ENCODE results near the gene ZIK1. TPM values are rescaled to one million over a fixed set of nuclear protein-coding genes. Genes with fewer than 3 reads are reported as not detected.

Gene ZIK1
- total and polyA plus RNA-seq, 7 donors, result 0.23 to 10.5 (median 4.8) TPM

DNA sequence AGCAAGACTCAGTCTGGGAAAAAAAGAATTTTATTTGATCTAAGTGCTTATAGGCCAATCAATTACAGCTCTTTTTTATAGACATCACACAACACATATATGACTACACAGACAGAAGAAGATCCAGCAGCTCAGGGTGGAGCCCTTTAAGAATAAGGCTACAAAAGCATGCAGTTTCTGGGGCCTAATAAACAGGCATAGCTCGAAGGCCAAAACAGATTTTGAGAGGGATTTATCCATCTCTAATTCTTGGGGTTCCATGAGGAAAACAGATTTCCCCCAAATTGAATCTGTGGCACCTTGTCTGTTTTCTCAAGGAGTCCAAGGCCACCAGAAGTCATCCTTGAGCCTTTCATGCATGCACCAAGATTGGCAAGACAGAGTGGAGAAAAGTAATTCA lies 20.4 kb upstream of the ZIK1 start:
- no peak for DNase-seq
- H3K36me3 ChIP-seq, result no peaks in the 10 kb centered on the region
- no peak overlapping the region for H3K27ac ChIP-seq
- H3K9me3 ChIP-seq, result peaks cover 15 to 43% (median 34%) of the 10 kb centered on the region in 4 donors
- TF ChIP-seq POLR2A (IDR thresholded peaks at IDR 0.05) (no peak), EP300 (IDR thresholded peaks at IDR 0.05) (no peak), POLR2AphosphoS5 (IDR thresholded peaks at IDR 0.05) (no peak)
- TF ChIP-seq, protein P1, sequence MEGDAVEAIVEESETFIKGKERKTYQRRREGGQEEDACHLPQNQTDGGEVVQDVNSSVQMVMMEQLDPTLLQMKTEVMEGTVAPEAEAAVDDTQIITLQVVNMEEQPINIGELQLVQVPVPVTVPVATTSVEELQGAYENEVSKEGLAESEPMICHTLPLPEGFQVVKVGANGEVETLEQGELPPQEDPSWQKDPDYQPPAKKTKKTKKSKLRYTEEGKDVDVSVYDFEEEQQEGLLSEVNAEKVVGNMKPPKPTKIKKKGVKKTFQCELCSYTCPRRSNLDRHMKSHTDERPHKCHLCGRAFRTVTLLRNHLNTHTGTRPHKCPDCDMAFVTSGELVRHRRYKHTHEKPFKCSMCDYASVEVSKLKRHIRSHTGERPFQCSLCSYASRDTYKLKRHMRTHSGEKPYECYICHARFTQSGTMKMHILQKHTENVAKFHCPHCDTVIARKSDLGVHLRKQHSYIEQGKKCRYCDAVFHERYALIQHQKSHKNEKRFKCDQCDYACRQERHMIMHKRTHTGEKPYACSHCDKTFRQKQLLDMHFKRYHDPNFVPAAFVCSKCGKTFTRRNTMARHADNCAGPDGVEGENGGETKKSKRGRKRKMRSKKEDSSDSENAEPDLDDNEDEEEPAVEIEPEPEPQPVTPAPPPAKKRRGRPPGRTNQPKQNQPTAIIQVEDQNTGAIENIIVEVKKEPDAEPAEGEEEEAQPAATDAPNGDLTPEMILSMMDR (IDR thresholded peaks at IDR 0.05), result no peak
- peaks cover 0 to 14% (median 10%) of the 10 kb centered on the region in 4 donors for H3K4me1 ChIP-seq
- no peak overlapping the region for H3K4me3 ChIP-seq
- WGBS, 2 donors, result 54 to 67% methylated on average over 1 of the region's 1 CpG
- intact Hi-C loops (cut with DNase I), result no loop called here
- no peaks in the 10 kb centered on the region for H3K27me3 ChIP-seq

DNA sequence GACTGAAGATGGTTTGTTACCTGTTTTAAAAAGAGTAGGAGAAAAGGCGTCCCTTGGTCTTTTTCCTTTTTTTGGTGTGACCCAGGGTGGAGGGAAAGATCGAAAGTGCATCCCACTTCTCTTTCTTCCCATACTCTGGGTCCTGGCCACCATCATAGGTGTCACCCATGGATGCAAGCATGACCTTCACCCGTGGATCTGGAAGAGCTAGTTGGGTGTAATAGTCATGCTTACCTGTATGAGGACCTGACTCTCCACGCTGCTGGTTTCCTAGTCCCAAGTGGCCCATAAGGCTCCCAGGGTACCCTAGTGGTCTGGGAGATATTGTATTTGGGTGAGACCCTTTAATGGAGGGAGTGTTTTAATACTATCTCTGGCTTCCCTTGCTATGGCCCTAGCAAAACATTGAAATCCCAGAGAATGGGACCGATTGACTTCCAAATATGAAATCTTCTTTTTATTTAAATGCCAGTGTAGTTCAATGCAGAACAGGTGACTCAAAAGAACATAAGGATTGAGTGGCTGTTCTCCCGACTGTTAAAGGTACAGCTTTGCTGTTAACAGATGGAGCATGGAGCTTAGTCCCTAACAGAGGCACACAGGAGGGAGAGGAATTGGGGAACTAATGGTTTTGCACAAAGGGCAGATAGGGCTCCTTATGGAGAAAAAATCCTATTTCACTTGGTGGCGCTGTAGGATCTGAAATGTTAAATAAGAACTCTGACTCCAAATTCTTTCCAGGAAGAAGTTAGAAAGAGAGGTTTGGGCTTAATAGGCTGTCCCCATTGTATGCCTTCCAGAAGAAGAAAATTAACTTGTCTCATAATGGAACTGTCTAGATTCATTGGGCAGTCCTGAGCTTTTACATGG lies 17.3 kb upstream of the ZIK1 start:
- Histone ChIP-seq H3K27ac (no peak overlapping the region), H3K9me3 (peaks cover 34 to 71% (median 48%) of the 10 kb centered on the region in 4 donors), H3K36me3 (peaks cover 0 to 16% (median 2%) of the 10 kb centered on the region in 4 donors), H3K27me3 (no peaks in the 10 kb centered on the region), H3K4me1 (no peaks in the 10 kb centered on the region), H3K4me3 (no peak overlapping the region)
- DNase-seq, result no peak
- intact Hi-C loops (cut with DNase I), result no loop called here
- TF ChIP-seq, protein P1 (IDR thresholded peaks at IDR 0.05), result no peak
- no peak for TF ChIP-seq EP300 (IDR thresholded peaks at IDR 0.05)
- TF ChIP-seq POLR2AphosphoS5 (IDR thresholded peaks at IDR 0.05), result no peak
- no peak for TF ChIP-seq POLR2A (IDR thresholded peaks at IDR 0.05)
- 61 to 63% methylated on average over 7 of the region's 7 CpGs for WGBS, 2 donors

GRCh38 chr19:57570707-57571106 lies 13.2 kb upstream of the ZIK1 start:
- Histone ChIP-seq H3K27ac (no peak overlapping the region), H3K27me3 (no peaks in the 10 kb centered on the region), H3K36me3 (peaks cover 33 to 56% (median 43%) of the 10 kb centered on the region in 4 donors), H3K4me1 (no peaks in the 10 kb centered on the region), H3K9me3 (peaks cover 70 to 96% (median 77%) of the 10 kb centered on the region in 4 donors), H3K4me3 (no peak overlapping the region)
- TF ChIP-seq, protein P1 (IDR thresholded peaks at IDR 0.05), result no peak
- no peak for TF ChIP-seq POLR2AphosphoS5 (IDR thresholded peaks at IDR 0.05)
- TF ChIP-seq POLR2A (IDR thresholded peaks at IDR 0.05), result no peak
- no peak for TF ChIP-seq EP300 (IDR thresholded peaks at IDR 0.05)
- intact Hi-C loops (cut with DNase I), result no loop called here
- DNase-seq, result no peak

GRCh38 chr19:57572415-57572947 lies 11.5 kb upstream of the ZIK1 start:
- no peak for TF ChIP-seq EP300 (IDR thresholded peaks at IDR 0.05)
- Histone ChIP-seq H3K4me3 (no peak overlapping the region), H3K4me1 (peaks cover 0 to under 1% (median 0%) of the 10 kb centered on the region in 4 donors), H3K36me3 (peaks cover 33 to 72% (median 52%) of the 10 kb centered on the region in 4 donors), H3K27ac (no peak overlapping the region), H3K27me3 (no peaks in the 10 kb centered on the region), H3K9me3 (peaks cover 62 to 80% (median 68%) of the 10 kb centered on the region in 4 donors)
- DNase-seq, result no peak
- intact Hi-C loops (cut with DNase I), result no loop called here
- WGBS, 2 donors, result 95 to 97% methylated on average over 3 of the region's 3 CpGs

DNA sequence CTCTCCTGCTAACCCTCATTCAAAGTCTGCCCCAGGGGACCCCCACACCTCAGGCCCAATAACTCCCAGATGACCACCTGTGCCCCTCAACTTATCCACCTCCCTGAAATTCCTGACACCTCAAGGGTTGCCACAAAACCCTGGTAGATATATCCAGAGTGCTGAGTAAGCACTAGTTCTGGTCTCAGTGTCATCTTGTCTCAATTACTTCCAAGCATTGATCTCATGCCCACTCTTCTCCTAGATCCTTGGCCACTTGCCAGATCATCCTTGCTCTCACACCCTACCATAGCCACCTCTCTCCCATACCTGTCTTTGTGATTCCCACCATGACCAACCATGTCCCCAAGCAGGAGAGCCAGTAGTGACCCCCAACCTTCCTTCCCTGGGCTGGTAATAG lies 7.3 kb upstream of the ZIK1 start:
- Histone ChIP-seq H3K9me3 (peaks cover 35 to 49% (median 44%) of the 10 kb centered on the region in 4 donors), H3K36me3 (peaks cover 33 to 56% (median 49%) of the 10 kb centered on the region in 4 donors), H3K27me3 (no peaks in the 10 kb centered on the region), H3K4me1 (peaks cover 0 to 16% (median 8%) of the 10 kb centered on the region in 4 donors), H3K27ac (no peak overlapping the region), H3K4me3 (no peak overlapping the region)
- intact Hi-C loops (cut with DNase I), result no loop called here
- DNase-seq, result no peak
- TF ChIP-seq, protein P1 (IDR thresholded peaks at IDR 0.05), result no peak
- TF ChIP-seq EP300 (IDR thresholded peaks at IDR 0.05), result no peak
- no peak for TF ChIP-seq POLR2A (IDR thresholded peaks at IDR 0.05)
- no peak for TF ChIP-seq POLR2AphosphoS5 (IDR thresholded peaks at IDR 0.05)
